GM19099 (cell line): ENCODE measurements around the gene MRPL16.

ENCODE experiments used
- POLR2A ChIP-seq: IDR thresholded peaks from 3 replicates; pipeline ENCODE4 v1.6.1; 2011; ENCODE audit warnings: low read depth; ENCODE audit not compliant: insufficient read length; ENCODE audit errors: extremely low read depth

Gene MRPL16

DNA sequence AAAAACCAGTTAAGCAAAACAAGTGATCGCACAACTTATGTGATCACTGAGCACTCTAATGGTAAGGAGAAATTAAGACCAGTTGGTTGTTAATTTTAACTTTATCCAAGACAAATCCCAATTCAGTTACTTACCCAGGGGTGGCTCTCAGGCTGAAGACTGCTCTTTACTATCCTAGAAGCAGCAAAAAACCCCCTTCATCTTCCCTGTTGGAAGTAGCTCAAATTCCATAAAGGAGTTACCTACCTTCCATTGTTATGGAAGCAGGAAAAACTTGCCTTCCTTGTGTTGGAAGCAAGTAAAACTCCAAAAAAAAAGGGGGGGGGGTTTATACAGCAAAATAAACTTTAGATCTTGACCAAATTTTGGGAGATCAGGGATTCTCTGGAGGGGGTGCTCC, 5.2 kb upstream of the MRPL16 start:
- TF ChIP-seq POLR2A = no peak

DNA sequence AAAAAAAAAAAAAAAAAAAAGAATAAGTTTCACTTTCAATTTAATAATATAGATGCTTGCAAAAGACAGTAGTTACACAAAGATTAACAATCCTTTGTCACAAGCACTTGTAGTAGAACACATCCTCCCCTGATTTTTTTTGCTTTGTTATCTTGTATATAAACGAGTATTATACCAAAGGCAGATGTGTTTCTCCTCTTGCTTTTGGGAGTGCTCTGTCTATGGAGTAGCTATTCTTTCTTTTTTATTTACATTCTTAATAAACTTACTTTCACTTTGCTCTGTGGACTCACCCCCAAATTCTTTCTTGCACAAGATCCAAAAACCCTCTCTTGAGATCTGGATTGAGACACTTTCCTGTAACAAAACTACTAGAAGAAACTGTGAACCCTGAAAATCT, 3.4 kb upstream of the MRPL16 start:
- TF ChIP-seq POLR2A = no peak

DNA sequence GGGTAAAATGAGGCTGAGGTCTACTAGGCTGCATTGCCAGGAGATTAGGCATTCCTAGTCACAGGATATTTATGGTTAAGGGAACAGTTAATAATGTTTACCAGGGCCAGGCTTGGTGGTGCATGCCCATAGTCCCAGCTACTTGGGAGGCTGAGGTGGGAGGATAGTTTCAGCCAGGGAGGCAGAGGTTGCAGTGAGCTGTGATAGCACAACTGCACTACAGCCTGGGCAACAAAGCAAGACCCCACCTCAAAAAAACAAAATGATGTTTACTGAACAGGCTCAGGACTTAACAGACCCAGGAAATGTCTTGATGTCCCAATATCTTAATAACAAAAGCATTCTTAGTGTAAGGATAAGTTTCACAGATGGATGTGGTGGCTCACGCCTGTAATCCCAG, 2.8 kb upstream of the MRPL16 start:
- TF ChIP-seq POLR2A = no peak

DNA sequence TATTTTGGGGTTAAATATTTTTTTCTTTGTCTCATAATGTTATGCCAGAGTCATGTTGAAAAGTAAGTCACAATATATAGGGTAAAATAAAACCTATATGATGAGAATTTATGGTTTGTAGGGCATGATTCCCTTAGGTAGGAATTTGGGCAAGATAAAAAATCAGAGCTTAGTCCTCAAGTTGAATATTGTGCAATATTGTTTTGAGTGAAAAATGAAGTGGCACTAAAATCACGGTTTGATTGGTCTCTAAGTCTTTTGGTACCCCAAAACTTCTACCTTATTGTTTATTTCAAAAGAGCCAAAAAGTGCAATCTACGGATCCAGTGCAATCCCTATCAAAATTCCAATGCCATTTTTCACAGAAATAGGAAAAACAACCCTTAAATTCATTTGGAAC, 1.6 kb upstream of the MRPL16 start:
- no peak for TF ChIP-seq POLR2A

DNA sequence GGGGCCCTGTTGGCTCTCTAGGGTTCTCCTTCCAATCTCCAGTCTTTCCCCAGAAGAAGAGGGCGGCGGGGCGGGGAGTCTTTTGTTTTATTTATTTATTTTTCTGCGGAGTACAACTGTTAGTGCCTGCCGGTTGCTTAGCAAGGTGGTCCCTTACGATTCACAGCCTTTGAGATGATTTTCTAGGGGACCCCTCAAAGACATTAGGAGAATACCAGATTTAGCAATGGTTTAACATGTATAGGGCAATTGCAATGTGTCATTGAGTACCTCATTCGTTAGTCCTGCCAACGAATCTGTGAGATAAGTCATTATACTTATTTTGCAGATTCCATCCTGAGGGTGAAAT, 307 bp upstream of the MRPL16 start:
- no peak for TF ChIP-seq POLR2A

DNA sequence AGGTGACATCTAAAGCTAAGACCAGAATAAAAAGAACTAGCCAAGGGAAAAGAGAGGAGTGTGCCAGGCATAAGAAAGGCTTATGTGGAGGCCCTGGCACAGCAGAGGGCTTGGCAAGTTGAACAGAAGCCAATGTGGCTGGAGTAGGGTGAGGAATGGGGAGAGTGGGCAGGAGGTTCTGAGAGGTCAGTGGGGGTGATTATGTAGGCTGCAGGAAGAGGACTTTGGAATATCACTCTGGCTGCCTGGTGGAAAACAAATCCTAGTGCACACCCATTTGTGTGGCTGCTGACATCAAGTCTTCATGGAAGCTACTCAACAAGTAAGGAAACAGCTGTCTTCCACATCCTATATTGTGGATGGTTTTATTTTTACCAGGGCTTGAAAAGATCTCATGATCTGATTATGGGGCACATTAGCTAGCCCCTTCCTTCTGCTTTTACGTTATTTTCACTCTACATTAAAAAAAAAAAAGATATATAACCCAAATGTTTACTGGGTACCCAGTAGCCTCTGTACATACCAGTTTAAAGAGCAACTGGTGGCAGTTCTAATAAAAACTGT, 3.4 kb downstream of the MRPL16 start:
- no peak for TF ChIP-seq POLR2A

DNA sequence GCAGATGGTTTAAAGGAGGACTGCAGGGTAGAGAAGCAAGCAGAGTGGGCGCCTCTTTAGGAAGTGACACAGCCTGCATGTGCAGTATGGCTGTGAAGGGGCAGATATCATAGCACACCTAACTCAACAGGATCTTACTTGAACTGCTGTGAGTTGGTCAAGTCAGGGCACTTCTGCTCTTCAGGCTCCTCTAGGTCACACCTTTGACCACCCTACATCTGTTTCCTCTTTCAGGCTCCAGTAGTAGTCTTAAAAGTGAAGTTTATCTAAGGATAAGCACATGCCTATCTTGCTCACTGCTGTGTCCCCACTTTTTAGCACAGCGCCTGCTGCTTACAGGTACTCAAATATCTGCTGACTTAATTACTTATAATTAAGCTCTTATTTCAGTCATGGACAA, 6.5 kb downstream of the MRPL16 start:
- no peak for TF ChIP-seq POLR2A

DNA sequence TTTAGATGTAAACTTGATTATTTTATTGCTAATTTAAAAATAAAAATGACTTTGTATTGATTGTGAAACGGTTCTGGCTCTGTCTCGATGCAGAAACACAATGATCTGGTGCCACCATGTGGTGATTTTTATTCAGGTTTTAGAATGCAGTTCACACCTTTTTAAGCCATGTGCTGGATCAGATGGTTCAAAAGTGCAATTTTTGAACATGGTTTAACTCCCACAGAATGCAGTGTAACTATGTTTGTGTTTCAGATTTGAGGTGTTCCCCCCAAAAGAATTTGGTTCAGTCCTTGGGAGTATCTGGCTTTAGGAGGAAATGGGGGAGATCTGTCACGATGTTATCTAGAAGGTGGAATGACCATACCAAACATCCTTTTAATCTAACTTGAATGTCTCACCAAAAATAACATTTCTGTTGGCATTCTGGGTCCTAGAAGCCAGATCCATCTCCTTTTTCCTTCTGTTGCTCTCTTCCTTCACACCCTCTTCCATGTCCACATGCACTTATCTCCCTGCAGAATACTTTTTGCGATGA, 7.9 kb downstream of the MRPL16 start:
- no peak for TF ChIP-seq POLR2A

DNA sequence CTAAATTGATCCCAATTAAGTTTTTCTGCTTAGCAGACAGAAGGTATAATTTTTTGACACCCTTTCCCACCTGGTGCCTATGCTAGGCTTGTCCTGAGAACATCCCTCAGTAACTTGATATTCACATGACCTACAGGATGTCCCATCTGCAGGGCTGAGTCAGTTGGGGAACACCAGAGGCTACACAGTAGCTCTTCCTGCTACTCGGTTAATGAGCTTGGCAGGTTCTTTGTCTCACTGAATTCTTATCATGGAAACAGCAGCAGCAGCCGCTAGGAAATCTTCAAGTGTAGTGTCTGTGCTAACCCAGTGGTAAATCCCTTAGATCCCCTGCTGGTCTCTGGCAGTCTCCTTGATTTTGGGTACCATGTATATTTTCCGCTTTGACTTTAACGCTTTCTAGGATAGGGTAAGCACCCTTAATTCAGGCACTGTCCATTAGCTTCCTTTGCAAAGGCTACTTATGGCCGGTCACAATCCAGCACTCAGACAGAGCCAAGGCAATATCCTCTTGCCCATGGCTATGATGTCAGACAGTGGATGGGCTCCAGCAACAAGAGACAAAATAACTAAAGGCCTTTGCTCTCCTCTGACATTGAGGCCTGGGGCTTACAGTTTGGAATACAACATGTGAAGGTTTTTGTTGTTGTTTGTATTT, 8.5 kb downstream of the MRPL16 start:
- TF ChIP-seq POLR2A = no peak

DNA sequence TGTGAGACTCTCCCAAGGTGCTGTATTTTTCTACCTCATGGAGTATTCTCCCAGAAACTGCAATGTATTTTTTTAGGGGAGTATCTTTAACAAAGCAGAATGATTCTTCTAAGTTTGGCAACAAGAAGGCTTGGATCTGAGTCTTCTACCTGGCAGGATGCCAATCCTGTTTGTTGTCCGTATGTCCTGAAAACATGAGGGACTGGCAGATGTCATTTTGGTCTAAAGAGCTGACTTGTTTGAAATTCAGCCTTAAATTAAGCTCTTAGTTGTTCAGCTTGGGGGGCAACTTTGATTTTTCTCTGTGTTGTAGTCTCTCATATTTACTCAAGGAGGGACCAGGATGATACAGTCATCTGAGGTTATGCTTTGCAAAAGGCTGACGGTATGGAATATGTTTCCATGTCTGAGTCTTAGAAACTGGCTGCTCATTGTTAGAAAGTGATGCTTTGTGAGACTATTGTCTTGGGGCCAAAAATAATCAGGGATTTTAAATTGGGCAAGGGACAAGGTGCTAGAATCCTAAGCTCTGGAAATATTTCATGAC, 9.3 kb downstream of the MRPL16 start:
- TF ChIP-seq POLR2A = no peak

DNA sequence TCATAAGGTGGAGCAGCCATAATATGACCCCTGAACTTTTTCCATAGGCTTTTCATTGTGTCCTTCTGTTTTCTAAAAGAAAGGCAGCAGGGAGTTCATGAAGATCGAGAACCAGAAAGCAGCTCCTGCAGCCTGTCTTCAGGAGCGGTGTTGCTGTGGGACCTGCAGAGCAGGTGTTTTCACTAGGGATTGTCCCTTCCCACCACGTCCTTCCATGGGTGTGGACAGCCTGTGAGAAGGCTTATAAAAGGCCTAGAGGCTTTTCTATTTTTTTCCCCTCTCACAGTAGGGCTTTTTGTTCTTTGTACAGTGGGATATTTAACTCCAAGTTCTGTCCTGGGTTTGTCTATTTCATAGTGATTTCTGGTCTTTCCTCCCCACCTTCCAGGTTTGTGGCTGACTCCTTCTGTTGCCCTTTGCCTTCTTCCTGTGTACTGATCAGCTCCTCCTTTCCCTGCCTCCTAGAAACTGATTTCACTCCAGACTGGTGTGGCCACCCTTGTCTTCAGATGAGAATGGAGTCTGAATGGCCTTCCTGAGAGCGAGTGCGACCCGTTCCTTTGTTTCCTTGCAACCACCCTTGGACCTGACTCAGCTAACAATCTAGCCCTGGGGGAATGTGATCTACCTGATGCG, 10.1 kb downstream of the MRPL16 start:
- no peak for TF ChIP-seq POLR2A

DNA sequence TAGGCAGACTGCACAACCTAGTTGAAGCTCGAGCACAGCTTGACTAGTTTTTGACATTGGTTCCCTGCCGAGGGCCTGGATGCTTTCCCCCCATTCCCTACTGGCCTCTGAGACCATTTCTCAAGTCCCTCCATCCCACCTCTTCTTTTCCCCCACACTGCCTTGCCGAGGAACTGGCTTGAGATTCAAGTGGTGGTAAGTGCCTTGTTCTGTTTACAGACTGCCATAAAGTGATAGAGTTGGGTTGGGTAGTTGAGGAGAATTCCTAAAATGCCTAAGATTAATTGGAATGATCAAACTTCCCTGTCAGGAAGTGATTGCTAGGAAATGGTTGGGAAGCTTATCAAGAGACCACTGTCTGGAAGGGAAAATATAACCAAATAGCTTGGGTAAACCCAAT, 16.2 kb downstream of the MRPL16 start:
- no peak for TF ChIP-seq POLR2A

DNA sequence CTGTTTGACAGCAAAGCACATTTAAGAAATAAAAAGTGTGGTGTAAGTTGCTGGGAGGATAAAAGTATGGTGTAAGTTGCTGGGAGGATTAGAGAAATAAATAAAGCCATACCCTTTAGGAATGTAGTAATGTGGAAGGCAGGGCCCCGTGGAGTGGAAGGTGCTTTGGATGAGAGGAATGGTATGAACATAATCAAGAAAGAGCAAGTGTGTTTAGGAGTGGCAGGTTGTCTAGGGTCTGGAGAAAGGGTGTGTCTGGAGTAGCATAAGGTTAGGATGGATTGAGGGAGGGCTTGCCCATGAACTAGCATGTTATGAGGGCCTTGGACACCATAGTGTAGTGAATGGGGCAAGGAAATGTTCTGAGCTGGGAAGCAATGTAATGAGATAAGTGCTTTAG, 18.1 kb downstream of the MRPL16 start:
- no peak for TF ChIP-seq POLR2A

DNA sequence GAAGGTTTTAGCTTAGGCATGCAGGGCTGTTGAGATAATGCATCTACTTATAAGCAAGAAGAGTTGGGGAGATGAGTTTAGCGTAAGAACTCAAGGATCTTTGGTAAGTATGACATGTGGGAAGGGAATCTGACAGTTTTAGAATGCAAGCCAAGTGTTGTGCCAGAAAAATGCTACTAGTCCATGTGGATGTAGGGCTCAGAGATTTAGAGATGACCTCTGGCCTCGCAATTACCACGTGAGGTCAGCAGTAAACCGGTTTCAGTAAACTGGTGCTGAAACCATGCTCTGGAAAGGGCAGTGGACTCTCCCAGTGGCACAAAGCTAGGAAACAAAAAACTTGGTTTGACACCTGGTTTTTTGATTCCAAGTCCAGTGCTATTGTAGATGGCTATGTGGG, 18.9 kb downstream of the MRPL16 start:
- no peak for TF ChIP-seq POLR2A

DNA sequence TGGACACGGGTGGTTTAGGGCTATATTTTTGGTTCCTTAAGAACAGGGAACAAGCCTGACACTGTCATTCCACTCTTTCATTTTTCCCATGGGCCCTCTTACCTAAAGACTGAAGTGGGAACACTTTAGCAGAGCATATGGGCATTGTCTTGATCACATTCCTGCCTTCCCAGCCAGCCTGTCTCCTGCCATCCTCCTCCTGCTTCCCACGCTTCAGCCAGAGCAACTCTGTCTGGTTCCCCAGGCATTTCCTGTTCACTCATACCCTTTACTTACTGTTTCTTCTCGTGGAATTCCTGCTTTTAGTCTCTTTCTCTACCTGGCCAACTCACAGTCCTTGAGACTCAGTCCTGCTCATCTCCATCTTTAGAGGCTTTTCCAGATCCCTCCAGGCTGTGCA, 22.8 kb downstream of the MRPL16 start:
- no peak for TF ChIP-seq POLR2A

DNA sequence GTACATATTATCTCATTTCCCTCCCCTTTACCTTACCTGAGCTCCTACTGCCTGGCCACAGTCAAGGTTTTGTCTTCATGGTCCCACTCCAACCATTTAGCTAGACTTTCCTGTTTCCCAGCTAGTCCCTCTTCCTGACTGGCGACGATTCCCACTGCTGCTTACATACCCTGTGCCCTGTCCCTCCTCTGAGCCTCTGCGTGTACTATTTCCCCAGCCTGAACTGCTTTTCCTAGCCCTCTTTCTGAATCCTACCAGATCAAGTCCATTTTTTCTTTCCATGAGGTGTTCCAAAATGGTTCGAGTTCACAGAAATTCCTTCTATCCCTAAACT, 23.4 kb downstream of the MRPL16 start:
- TF ChIP-seq POLR2A = no peak
